Measurements from ENCODE around the gene CA5A. TPM values are rescaled to one million over a fixed set of nuclear protein-coding genes. Genes with fewer than 3 reads are reported as not detected.
A peak's percentile ranks its signal among the peaks of the same experiment; 100 is the strongest.

The CA5A gene
- total and polyA plus RNA-seq, 2 of the 13 experiments (the other 11 are each of a cell fraction or from before 2014, with no cell fraction given): 66.8 to 106 TPM

- TF ChIP-seq, protein P1, sequence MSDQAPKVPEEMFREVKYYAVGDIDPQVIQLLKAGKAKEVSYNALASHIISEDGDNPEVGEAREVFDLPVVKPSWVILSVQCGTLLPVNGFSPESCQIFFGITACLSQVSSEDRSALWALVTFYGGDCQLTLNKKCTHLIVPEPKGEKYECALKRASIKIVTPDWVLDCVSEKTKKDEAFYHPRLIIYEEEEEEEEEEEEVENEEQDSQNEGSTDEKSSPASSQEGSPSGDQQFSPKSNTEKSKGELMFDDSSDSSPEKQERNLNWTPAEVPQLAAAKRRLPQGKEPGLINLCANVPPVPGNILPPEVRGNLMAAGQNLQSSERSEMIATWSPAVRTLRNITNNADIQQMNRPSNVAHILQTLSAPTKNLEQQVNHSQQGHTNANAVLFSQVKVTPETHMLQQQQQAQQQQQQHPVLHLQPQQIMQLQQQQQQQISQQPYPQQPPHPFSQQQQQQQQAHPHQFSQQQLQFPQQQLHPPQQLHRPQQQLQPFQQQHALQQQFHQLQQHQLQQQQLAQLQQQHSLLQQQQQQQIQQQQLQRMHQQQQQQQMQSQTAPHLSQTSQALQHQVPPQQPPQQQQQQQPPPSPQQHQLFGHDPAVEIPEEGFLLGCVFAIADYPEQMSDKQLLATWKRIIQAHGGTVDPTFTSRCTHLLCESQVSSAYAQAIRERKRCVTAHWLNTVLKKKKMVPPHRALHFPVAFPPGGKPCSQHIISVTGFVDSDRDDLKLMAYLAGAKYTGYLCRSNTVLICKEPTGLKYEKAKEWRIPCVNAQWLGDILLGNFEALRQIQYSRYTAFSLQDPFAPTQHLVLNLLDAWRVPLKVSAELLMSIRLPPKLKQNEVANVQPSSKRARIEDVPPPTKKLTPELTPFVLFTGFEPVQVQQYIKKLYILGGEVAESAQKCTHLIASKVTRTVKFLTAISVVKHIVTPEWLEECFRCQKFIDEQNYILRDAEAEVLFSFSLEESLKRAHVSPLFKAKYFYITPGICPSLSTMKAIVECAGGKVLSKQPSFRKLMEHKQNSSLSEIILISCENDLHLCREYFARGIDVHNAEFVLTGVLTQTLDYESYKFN (CRISPR knock-in tag; conservative IDR thresholded peaks at IDR 0.05): peak; percentile 64
- TF ChIP-seq PHB2 (IDR thresholded peaks at IDR 0.05; ENCODE audit: partially characterized antibody) (no peak), ASH2L (IDR thresholded peaks at IDR 0.05; ENCODE audit: insufficient read length, low read depth, low read length) (peak; percentile 86), U2AF1 (optimal IDR thresholded peaks at IDR 0.05; ENCODE audit: low read depth, low read length) (peak; percentile 96), TBX2 (CRISPR knock-in tag; IDR thresholded peaks at IDR 0.05; ENCODE audit: borderline replicate concordance) (peak; percentile 74; the same call in 1 of the 2 replicates), ATAD3A (CRISPR knock-in tag; IDR thresholded peaks at IDR 0.05) (no peak), NFKBIZ (CRISPR knock-in tag; IDR thresholded peaks at IDR 0.05) (0 out of 2 replicates have a peak, but pooled peaks have one; percentile 25), ZNF331 (CRISPR knock-in tag; IDR thresholded peaks at IDR 0.05) (peak; percentile 92), ZNF264 (CRISPR knock-in tag; IDR thresholded peaks at IDR 0.05) (peak; percentile 86), XRCC5 (optimal IDR thresholded peaks at IDR 0.05; ENCODE audit: low read length) (peak; percentile 97), ZNF788 (CRISPR knock-in tag; IDR thresholded peaks at IDR 0.05; ENCODE audit: borderline replicate concordance) (peak; percentile 97), SYNCRIP (IDR thresholded peaks at IDR 0.05; ENCODE audit: insufficient read depth, low read depth, low read length) (no peak), ZNF318 (CRISPR knock-in tag; IDR thresholded peaks at IDR 0.05) (peak; percentile 82; the same call in 1 of the 2 replicates)
- TF ChIP-seq, protein P2, sequence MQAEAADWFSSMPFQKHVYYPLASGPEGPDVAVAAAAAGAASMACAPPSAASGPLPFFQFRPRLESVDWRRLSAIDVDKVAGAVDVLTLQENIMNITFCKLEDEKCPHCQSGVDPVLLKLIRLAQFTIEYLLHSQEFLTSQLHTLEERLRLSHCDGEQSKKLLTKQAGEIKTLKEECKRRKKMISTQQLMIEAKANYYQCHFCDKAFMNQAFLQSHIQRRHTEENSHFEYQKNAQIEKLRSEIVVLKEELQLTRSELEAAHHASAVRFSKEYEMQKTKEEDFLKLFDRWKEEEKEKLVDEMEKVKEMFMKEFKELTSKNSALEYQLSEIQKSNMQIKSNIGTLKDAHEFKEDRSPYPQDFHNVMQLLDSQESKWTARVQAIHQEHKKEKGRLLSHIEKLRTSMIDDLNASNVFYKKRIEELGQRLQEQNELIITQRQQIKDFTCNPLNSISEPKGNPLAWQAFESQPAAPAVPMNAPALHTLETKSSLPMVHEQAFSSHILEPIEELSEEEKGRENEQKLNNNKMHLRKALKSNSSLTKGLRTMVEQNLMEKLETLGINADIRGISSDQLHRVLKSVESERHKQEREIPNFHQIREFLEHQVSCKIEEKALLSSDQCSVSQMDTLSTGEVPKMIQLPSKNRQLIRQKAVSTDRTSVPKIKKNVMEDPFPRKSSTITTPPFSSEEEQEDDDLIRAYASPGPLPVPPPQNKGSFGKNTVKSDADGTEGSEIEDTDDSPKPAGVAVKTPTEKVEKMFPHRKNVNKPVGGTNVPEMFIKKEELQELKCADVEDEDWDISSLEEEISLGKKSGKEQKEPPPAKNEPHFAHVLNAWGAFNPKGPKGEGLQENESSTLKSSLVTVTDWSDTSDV (CRISPR knock-in tag; IDR thresholded peaks at IDR 0.05): 0 out of 2 replicates have a peak, but pooled peaks have one; percentile 32
Measured at GRCh38 chr16:87950765-87951551, 14.6 kb upstream of the CA5A start, which contains the start of gene BANP (continued).
